Measurements from ENCODE around the gene TWF1. TPM values are rescaled to one million over a fixed set of nuclear protein-coding genes. Genes with fewer than 3 reads are reported as not detected.

Gene TWF1
- total RNA-seq, 1 experiment from 2014 or later, result 28.4 TPM

GRCh38 chr12:43760396-43760795 is 45.7 kb downstream of the TWF1 start (continued):
- TF ChIP-seq RORB (CRISPR knock-in tag; IDR thresholded peaks at IDR 0.05), result no peak
- TF ChIP-seq MLX (CRISPR knock-in tag; IDR thresholded peaks at IDR 0.05), result no peak

- peak; percentile 92 for ATAC-seq
- peak; percentile 92 for DNase-seq (ENCODE audit: low spot score)
- H3K4me3 Mint-ChIP-seq, result peak within 1 kb of the TSS; percentile 87
- peak within 1 kb of the TSS; percentile 95 for H3K27ac Mint-ChIP-seq
- no peaks in the 10 kb centered on the region for H3K9me3 Mint-ChIP-seq
- ChIA-PET POLR2A (interaction anchor here (1.1 to 2.2 kb wide), 2 partner anchors 47 to 207 kb away, joined by 4 to 9 read pairs; partner anchors contain the start of genes ADAMTS20 and TWF1), CTCF (interaction anchor here (0.8 to 2.6 kb wide), 6 partner anchors 18 to 123 kb away, joined by 3 to 13 read pairs (median 4); partner anchors contain the start of gene TWF1)
- H3K36me3 Mint-ChIP-seq, result peaks cover 12% of the 10 kb centered on the region
- peaks cover 42% of the 10 kb centered on the region for H3K4me1 Mint-ChIP-seq
- no peaks in the 10 kb centered on the region for H3K27me3 Mint-ChIP-seq (ENCODE audit: low read depth)
- TF ChIP-seq CREM (CRISPR knock-in tag; IDR thresholded peaks at IDR 0.05) (peak; percentile 75; the same call in 1 of the 2 replicates), GABPB1 (CRISPR knock-in tag; IDR thresholded peaks at IDR 0.05) (0 out of 2 replicates have a peak, but pooled peaks have one; percentile 16), EMX1 (CRISPR knock-in tag; IDR thresholded peaks at IDR 0.05) (no peak), ZNF512 (CRISPR knock-in tag; IDR thresholded peaks at IDR 0.05; ENCODE audit: borderline replicate concordance) (no peak), MAX (CRISPR knock-in tag; IDR thresholded peaks at IDR 0.05) (peak; percentile 28; the same call in 1 of the 2 replicates), NFYB (CRISPR knock-in tag; conservative IDR thresholded peaks at IDR 0.05; ENCODE audit: low read depth) (no peak), MXD4 (CRISPR knock-in tag; IDR thresholded peaks at IDR 0.05; ENCODE audit: borderline replicate concordance) (no peak), ZNF317 (CRISPR knock-in tag; IDR thresholded peaks at IDR 0.05; ENCODE audit: borderline replicate concordance, low read depth) (no peak), SP1 (CRISPR knock-in tag; conservative IDR thresholded peaks at IDR 0.05) (peak; percentile 28; the same call in 1 of the 2 replicates), ZNF671 (CRISPR knock-in tag; IDR thresholded peaks at IDR 0.05) (no peak), E2F5 (CRISPR knock-in tag; IDR thresholded peaks at IDR 0.05) (peak; percentile 64; the same call in 1 of the 2 replicates), ARID4B (CRISPR knock-in tag; IDR thresholded peaks at IDR 0.05; ENCODE audit: borderline replicate concordance) (0 out of 2 replicates have a peak, but pooled peaks have one; percentile 29), NR1H2 (CRISPR knock-in tag; IDR thresholded peaks at IDR 0.05) (no peak), ETV6 (CRISPR knock-in tag; IDR thresholded peaks at IDR 0.05) (no peak), TCF7 (CRISPR knock-in tag; IDR thresholded peaks at IDR 0.05; ENCODE audit: low read depth) (no peak), JAZF1 (CRISPR knock-in tag; IDR thresholded peaks at IDR 0.05) (no peak), STAT6 (CRISPR knock-in tag; conservative IDR thresholded peaks at IDR 0.05; ENCODE audit: low read depth) (no peak), ZMAT4 (CRISPR knock-in tag; IDR thresholded peaks at IDR 0.05) (no peak)
Measured at GRCh38 chr12:43758728-43759563, 47.2 kb downstream of the TWF1 start, which contains the start of the genes IRAK4 and PUS7L. IRAK4 (plus strand) TSS chr12:43758951; CDS start chr12:43768112, 9,161 bp downstream. PUS7L (minus strand) TSS chr12:43758790; CDS start chr12:43755245, 3,545 bp downstream.

All from WTC11 (cell line).